Measurements from ENCODE around the gene ZNF394. TPM values are rescaled to one million over a fixed set of nuclear protein-coding genes. Genes with fewer than 3 reads are reported as not detected.

Gene ZNF394
- total RNA-seq, 1 experiment from 2014 or later, result 22.1 TPM

- H3K9me3 ChIP-seq (ENCODE audit: control insufficient read depth in 1 of 2, insufficient read depth in 1 of 2, low read depth in 1 of 2, low read length in 2 of 2), result peaks cover 7 to 13% of the 10 kb centered on the region in 2 experiments; a peak in 2 of 4 replicates
- H3K36me3 ChIP-seq (ENCODE audit: control insufficient read depth in 1 of 2, insufficient read depth in 2 of 2, low read length in 2 of 2), result no peaks in the 10 kb centered on the region
- no TSS peak for BruUV-seq (replicated peaks)
- TF ChIP-seq FOSL1 (IDR thresholded peaks at IDR 0.05; ENCODE audit: low read depth) (no peak), CEBPB (IDR thresholded peaks at IDR 0.05; ENCODE audit: low read depth) (no peak), EZH2 (IDR thresholded peaks at IDR 0.05) (no peak), ZFX (IDR thresholded peaks at IDR 0.05) (no peak), ZBTB33 (IDR thresholded peaks at IDR 0.05; ENCODE audit: extremely low read depth, insufficient replicate concordance, low read length) (no peak), ATF3 (IDR thresholded peaks at IDR 0.05) (no peak), SRF (IDR thresholded peaks at IDR 0.05; ENCODE audit: low read depth) (no peak), CBX3 (IDR thresholded peaks at IDR 0.05; ENCODE audit: low read depth) (no peak), REST (IDR thresholded peaks at IDR 0.05; ENCODE audit: low read depth) (no peak), ZNF274 (IDR thresholded peaks at IDR 0.05; ENCODE audit: low read depth, low read length) (no peak), JUND (IDR thresholded peaks at IDR 0.05) (no peak)
- intact Hi-C loops (cut with micrococcal nuclease), result no loop called here
- H3K9ac ChIP-seq (ENCODE audit: low read length), result no peak overlapping the region
- no peaks in the 10 kb centered on the region for H3K79me2 ChIP-seq (ENCODE audit: insufficient read depth, low read length)
- no peaks in the 10 kb centered on the region for H3K27me3 ChIP-seq (ENCODE audit: insufficient read depth, low read length)
- no peak overlapping the region for H2AFZ ChIP-seq (ENCODE audit: low read depth, low read length, poor library complexity, severe bottlenecking)
- H3K27ac ChIP-seq (ENCODE audit: low read depth, low read length), result no peak overlapping the region
- H3K9me2 ChIP-seq (ENCODE audit: insufficient read depth), result no peaks in the 10 kb centered on the region
- DNase-seq (ENCODE audit: low read depth, low spot score) (no peak), ATAC-seq (no peak)
- no peaks in the 10 kb centered on the region for H3K4me1 ChIP-seq (ENCODE audit: control insufficient read depth in 1 of 2, insufficient read depth in 2 of 2, low read length in 2 of 2)
- no peaks in the 10 kb centered on the region for H4K20me1 ChIP-seq (ENCODE audit: insufficient read depth)
- H3K4me3 ChIP-seq (replicated peaks in 1 of 2; ENCODE audit: low read depth in 1 of 2, low read length in 2 of 2), result no peak overlapping the region
- ChIA-PET POLR2A (interaction anchor here (1.1 kb wide), 1 partner anchor 20 kb away, joined by 3 read pairs; no protein-coding TSS in a partner anchor), CTCF (no interaction called here), RAD21 (ENCODE audit: low non-redundant PET in 1 of 2, low total read pairs in 2 of 2, uncharacterized antibody in 2 of 2, unreplicated experiment in 2 of 2) (no interaction called here)
- no peak overlapping the region for H3K4me2 ChIP-seq (ENCODE audit: low read length)
These were observed 39.2 kb upstream of the ZNF394 start for GRCh38 chr7:99539213-99539811.

All from HCT116 (cell line).